HepG2 (cell line): ENCODE results near the gene GTF2F1. TPM values are rescaled to one million over a fixed set of nuclear protein-coding genes. Genes with fewer than 3 reads are reported as not detected.

Experiments used
- AGO2 ChIP-seq: fragments of 200-400 bp; formaldehyde crosslinking; optimal IDR thresholded peaks from 2 replicates; pipeline ENCODE3; 2017; ENCODE audit warnings: mild to moderate bottlenecking, low read depth, low read length, moderate library complexity
- HCFC1 ChIP-seq: fragments of 150-350 bp; IDR thresholded peaks from 2 replicates; pipeline ENCODE4 v1.6.1; 2014; ENCODE audit warnings: low read depth, low read length
- KDM2A ChIP-seq: sonication (generic); formaldehyde crosslinking; IDR thresholded peaks from 2 replicates; pipeline ENCODE4 v1.4.0; 2020; ENCODE audit warnings: low read depth, missing genetic modification reagents, borderline replicate concordance
- NFYC ChIP-seq: IDR thresholded peaks from 2 replicates; pipeline ENCODE4 v1.6.1; 2016; ENCODE audit warnings: missing genetic modification reagents, missing compliant biosample characterization
- PAXIP1 ChIP-seq: sonication (generic); formaldehyde crosslinking; conservative IDR thresholded peaks from 2 replicates; pipeline ENCODE4 v1.4.0; 2020; ENCODE audit warnings: mild to moderate bottlenecking, missing genetic modification reagents, moderate library complexity
- SALL1 ChIP-seq: sonication (generic); formaldehyde crosslinking; IDR thresholded peaks from 2 replicates; pipeline ENCODE4 v1.8.0; 2022; ENCODE audit warnings: mild to moderate bottlenecking, missing genetic modification reagents
- TAF1 ChIP-seq: sonication (generic); formaldehyde crosslinking; IDR thresholded peaks from 2 replicates; pipeline ENCODE4 v1.4.0; 2020; ENCODE audit warnings: missing genetic modification reagents
- THAP11 ChIP-seq: IDR thresholded peaks from 2 replicates; pipeline ENCODE4 v1.6.1; 2016; ENCODE audit warnings: missing biosample characterization, missing genetic modification reagents
- ZBTB7A ChIP-seq: sonication (generic); formaldehyde crosslinking; IDR thresholded peaks from 2 replicates; pipeline ENCODE4 v1.8.0; 2022; ENCODE audit warnings: mild to moderate bottlenecking, missing genetic modification reagents
- ZNF337 ChIP-seq: sonication (generic); formaldehyde crosslinking; IDR thresholded peaks from 2 replicates; pipeline ENCODE4 v1.5.1; 2020; ENCODE audit warnings: missing genetic modification reagents, low read depth, mild to moderate bottlenecking, borderline replicate concordance
- ZNF343 ChIP-seq: sonication (generic); formaldehyde crosslinking; IDR thresholded peaks from 2 replicates; pipeline ENCODE4 v1.4.0; 2020; ENCODE audit warnings: mild to moderate bottlenecking, missing genetic modification reagents
- ZNF550 ChIP-seq: sonication (generic); formaldehyde crosslinking; IDR thresholded peaks from 2 replicates; pipeline ENCODE4 v1.4.0; 2020; ENCODE audit warnings: mild to moderate bottlenecking, missing genetic modification reagents, borderline replicate concordance
- ZNF724P ChIP-seq: sonication (generic); formaldehyde crosslinking; IDR thresholded peaks from 2 replicates; pipeline ENCODE4 v1.8.0; 2022; ENCODE audit warnings: missing genetic modification reagents, borderline replicate concordance
- ZNF839 ChIP-seq: sonication (generic); formaldehyde crosslinking; IDR thresholded peaks from 2 replicates; pipeline ENCODE4 v1.4.0; 2020; ENCODE audit warnings: missing genetic modification reagents, mild to moderate bottlenecking, borderline replicate concordance
- polyA plus RNA-seq, 8 experiments: library from polyadenylated mRNA; depleted of rRNA in 3 of 8; stranded (reverse) in 7 of 8; unstranded in 1 of 8; fragments of >200 nt; fragmentation: Illumina TruSeq in 4 of 8; extraction: Trizol in 4 of 8; gene quantifications; 2 replicates each; pipeline versions ENCODE4 v1.2.1 to v1.2.3, GENCODE V29; 2011 to 2016; ENCODE audit warnings: low read depth in 4 of 8, missing spikeins in 1 of 8, mixed read lengths in 1 of 8; ENCODE audit not compliant: insufficient read depth in 1 of 8
- total RNA-seq, 5 experiments: library from RNA; depleted of rRNA; stranded (reverse); fragments of >200 nt; fragmentation: Illumina TruSeq; extraction: Trizol; gene quantifications; 2 replicates each; pipeline ENCODE4 v1.2.3, GENCODE V29; 2016; ENCODE audit warnings: low read depth in 1 of 5
- TF ChIP-seq, protein P1 (sequence below): IDR thresholded peaks from 2 replicates; pipeline ENCODE4 v1.6.1; 2016; ENCODE audit warnings: low read depth, missing genetic modification reagents, missing compliant biosample characterization
- TF ChIP-seq, protein P2 (sequence below): sonication (generic); formaldehyde crosslinking; IDR thresholded peaks from 2 replicates; pipeline ENCODE4 v1.4.0; 2020; ENCODE audit warnings: mild to moderate bottlenecking, missing genetic modification reagents, borderline replicate concordance
- TF ChIP-seq, protein P3 (sequence below): sonication (generic); formaldehyde crosslinking; IDR thresholded peaks from 2 replicates; pipeline ENCODE4 v1.8.0; 2022; ENCODE audit warnings: missing genetic modification reagents, mild to moderate bottlenecking, borderline replicate concordance

Gene GTF2F1
- total and polyA plus RNA-seq, 2 of the 13 experiments (the other 11 are each of a cell fraction or from before 2014, with no cell fraction given), result 27.8 to 34.1 TPM

DNA sequence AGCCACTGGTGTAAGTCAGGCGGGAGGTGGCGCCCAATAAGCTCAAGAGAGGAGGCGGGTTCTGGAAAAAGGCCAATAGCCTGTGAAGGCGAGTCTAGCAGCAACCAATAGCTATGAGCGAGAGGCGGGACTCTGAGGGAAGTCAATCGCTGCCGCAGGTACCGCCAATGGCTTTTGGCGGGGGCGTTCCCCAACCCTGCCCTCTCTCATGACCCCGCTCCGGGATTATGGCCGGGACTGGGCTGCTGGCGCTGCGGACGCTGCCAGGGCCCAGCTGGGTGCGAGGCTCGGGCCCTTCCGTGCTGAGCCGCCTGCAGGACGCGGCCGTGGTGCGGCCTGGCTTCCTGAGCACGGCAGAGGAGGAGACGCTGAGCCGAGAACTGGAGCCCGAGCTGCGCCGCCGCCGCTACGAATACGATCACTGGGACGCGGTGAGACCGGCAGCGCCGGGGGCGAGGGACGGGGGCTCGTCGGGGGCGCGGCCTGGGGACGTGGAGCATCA lies 20.3 kb downstream of the GTF2F1 start, which contains the start of gene ALKBH7 (continued):
- TF ChIP-seq, protein P1, sequence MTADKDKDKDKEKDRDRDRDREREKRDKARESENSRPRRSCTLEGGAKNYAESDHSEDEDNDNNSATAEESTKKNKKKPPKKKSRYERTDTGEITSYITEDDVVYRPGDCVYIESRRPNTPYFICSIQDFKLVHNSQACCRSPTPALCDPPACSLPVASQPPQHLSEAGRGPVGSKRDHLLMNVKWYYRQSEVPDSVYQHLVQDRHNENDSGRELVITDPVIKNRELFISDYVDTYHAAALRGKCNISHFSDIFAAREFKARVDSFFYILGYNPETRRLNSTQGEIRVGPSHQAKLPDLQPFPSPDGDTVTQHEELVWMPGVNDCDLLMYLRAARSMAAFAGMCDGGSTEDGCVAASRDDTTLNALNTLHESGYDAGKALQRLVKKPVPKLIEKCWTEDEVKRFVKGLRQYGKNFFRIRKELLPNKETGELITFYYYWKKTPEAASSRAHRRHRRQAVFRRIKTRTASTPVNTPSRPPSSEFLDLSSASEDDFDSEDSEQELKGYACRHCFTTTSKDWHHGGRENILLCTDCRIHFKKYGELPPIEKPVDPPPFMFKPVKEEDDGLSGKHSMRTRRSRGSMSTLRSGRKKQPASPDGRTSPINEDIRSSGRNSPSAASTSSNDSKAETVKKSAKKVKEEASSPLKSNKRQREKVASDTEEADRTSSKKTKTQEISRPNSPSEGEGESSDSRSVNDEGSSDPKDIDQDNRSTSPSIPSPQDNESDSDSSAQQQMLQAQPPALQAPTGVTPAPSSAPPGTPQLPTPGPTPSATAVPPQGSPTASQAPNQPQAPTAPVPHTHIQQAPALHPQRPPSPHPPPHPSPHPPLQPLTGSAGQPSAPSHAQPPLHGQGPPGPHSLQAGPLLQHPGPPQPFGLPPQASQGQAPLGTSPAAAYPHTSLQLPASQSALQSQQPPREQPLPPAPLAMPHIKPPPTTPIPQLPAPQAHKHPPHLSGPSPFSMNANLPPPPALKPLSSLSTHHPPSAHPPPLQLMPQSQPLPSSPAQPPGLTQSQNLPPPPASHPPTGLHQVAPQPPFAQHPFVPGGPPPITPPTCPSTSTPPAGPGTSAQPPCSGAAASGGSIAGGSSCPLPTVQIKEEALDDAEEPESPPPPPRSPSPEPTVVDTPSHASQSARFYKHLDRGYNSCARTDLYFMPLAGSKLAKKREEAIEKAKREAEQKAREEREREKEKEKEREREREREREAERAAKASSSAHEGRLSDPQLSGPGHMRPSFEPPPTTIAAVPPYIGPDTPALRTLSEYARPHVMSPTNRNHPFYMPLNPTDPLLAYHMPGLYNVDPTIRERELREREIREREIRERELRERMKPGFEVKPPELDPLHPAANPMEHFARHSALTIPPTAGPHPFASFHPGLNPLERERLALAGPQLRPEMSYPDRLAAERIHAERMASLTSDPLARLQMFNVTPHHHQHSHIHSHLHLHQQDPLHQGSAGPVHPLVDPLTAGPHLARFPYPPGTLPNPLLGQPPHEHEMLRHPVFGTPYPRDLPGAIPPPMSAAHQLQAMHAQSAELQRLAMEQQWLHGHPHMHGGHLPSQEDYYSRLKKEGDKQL (CRISPR knock-in tag), result no peak
- TF ChIP-seq ZNF550 (CRISPR knock-in tag) (peak; percentile 70; the same call in 1 of the 2 replicates), ZNF724P (peak; percentile 74; the same call in 1 of the 2 replicates), ZNF343 (CRISPR knock-in tag) (no peak), ZBTB7A (CRISPR knock-in tag) (peak; percentile 78), HCFC1 (0 out of 2 replicates have a peak, but pooled peaks have one; percentile 15), ZNF337 (CRISPR knock-in tag) (0 out of 2 replicates have a peak, but pooled peaks have one; percentile 10), NFYC (CRISPR knock-in tag) (peak; percentile 100), AGO2 (peak; percentile 67), ZNF839 (CRISPR knock-in tag) (peak; percentile 32; the same call in 1 of the 2 replicates), THAP11 (peak; percentile 16; the same call in 1 of the 2 replicates), PAXIP1 (0 out of 2 replicates have a peak, but pooled peaks have one; percentile 39), KDM2A (peak; percentile 68), TAF1 (CRISPR knock-in tag) (peak; percentile 91), SALL1 (peak; percentile 50; the same call in 1 of the 2 replicates)
- TF ChIP-seq, protein P2, sequence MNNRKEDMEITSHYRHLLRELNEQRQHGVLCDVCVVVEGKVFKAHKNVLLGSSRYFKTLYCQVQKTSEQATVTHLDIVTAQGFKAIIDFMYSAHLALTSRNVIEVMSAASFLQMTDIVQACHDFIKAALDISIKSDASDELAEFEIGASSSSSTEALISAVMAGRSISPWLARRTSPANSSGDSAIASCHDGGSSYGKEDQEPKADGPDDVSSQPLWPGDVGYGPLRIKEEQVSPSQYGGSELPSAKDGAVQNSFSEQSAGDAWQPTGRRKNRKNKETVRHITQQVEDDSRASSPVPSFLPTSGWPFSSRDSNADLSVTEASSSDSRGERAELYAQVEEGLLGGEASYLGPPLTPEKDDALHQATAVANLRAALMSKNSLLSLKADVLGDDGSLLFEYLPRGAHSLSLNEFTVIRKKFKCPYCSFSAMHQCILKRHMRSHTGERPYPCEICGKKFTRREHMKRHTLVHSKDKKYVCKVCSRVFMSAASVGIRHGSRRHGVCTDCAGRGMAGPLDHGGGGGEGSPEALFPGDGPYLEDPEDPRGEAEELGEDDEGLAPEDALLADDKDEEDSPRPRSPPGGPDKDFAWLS (CRISPR knock-in tag), result no peak
- TF ChIP-seq, protein P3, sequence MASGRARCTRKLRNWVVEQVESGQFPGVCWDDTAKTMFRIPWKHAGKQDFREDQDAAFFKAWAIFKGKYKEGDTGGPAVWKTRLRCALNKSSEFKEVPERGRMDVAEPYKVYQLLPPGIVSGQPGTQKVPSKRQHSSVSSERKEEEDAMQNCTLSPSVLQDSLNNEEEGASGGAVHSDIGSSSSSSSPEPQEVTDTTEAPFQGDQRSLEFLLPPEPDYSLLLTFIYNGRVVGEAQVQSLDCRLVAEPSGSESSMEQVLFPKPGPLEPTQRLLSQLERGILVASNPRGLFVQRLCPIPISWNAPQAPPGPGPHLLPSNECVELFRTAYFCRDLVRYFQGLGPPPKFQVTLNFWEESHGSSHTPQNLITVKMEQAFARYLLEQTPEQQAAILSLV (CRISPR knock-in tag), result peak; percentile 88; the same call in 1 of the 2 replicates
